HFF-Myc (cell line): ENCODE data around the gene ZHX3.

Experiments used
- DNase-seq: peaks from one replicate; pipeline ENCODE4 v3.0.0-alpha.2; 2011; ENCODE audit warnings: low read depth; ENCODE audit errors: extremely low read depth
- H3K4me3 ChIP-seq: replicated peaks from 2 replicates; pipeline ENCODE4 v1.5.1; 2011; ENCODE audit warnings: low read depth, mild to moderate bottlenecking, control low read depth, low read length
- TF ChIP-seq, protein P1 (sequence below): IDR thresholded peaks from 2 replicates; pipeline ENCODE4 v1.5.1; 2012; ENCODE audit warnings: mild to moderate bottlenecking, low read depth, low read length, control low read depth; ENCODE audit errors: missing control alignments

ZHX3 gene

DNA sequence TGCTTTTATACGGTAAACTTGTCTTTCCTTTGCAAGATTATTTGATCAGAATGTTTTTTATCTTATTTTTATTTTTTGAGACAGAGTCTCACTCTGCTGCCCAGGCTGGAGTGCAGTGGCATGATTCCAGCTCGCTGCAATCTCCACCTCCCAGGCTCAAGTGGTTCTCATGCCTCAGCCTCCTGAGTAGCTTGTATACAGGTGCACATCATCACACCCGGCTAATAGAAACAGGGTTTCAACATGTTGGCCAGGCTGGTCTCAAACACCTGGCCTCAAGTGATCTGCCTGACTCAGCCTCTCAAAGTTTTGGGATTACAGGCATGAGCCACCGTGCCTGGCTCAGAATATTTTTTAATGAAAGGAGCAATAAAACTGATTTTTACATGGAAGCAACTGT lies 14.2 kb upstream of the ZHX3 start:
- DNase-seq, result no peak
- H3K4me3 ChIP-seq, result no peak overlapping the region
- TF ChIP-seq, protein P1, sequence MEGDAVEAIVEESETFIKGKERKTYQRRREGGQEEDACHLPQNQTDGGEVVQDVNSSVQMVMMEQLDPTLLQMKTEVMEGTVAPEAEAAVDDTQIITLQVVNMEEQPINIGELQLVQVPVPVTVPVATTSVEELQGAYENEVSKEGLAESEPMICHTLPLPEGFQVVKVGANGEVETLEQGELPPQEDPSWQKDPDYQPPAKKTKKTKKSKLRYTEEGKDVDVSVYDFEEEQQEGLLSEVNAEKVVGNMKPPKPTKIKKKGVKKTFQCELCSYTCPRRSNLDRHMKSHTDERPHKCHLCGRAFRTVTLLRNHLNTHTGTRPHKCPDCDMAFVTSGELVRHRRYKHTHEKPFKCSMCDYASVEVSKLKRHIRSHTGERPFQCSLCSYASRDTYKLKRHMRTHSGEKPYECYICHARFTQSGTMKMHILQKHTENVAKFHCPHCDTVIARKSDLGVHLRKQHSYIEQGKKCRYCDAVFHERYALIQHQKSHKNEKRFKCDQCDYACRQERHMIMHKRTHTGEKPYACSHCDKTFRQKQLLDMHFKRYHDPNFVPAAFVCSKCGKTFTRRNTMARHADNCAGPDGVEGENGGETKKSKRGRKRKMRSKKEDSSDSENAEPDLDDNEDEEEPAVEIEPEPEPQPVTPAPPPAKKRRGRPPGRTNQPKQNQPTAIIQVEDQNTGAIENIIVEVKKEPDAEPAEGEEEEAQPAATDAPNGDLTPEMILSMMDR, result no peak

DNA sequence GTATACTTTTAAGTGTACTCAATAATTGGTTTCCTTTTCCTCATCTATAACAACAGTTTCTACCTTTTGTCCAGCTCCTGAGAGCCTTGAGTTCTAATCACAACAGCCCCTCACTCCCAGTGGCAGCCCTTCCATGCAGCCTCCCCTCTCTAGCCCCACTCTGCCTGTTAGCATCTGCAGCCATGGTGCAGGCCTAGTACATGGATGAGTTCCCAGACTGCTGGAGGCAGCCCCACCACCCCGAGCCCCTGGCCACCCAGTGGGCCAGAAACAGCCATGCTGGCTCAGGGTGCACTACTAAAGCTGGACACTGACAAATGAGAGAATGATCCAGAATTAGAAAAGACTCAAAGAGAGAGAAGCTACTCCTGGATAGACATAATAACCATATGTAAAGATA lies 13.4 kb upstream of the ZHX3 start:
- DNase-seq, result no peak
- H3K4me3 ChIP-seq, result no peak overlapping the region
- TF ChIP-seq, protein P1, result no peak

DNA sequence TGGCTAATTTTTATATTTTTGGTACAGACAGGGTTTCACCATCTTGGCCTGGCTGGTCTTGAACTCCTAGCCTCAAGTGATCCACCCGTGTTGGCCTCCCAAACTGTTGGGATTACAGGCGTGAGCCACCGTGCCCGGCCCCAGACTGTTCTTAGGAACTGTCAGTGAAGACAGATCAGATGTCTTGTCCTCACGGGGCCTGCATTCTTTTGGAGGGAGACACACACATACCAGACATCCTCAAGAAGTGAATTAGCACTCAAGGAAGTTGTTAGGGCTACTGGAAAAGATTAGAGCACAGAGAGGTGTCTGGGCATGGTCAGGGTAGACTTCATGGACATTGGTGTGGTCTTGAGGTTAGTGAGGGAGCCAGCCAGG lies 12.8 kb upstream of the ZHX3 start:
- DNase-seq, result no peak
- TF ChIP-seq, protein P1, result no peak
- no peak overlapping the region for H3K4me3 ChIP-seq

DNA sequence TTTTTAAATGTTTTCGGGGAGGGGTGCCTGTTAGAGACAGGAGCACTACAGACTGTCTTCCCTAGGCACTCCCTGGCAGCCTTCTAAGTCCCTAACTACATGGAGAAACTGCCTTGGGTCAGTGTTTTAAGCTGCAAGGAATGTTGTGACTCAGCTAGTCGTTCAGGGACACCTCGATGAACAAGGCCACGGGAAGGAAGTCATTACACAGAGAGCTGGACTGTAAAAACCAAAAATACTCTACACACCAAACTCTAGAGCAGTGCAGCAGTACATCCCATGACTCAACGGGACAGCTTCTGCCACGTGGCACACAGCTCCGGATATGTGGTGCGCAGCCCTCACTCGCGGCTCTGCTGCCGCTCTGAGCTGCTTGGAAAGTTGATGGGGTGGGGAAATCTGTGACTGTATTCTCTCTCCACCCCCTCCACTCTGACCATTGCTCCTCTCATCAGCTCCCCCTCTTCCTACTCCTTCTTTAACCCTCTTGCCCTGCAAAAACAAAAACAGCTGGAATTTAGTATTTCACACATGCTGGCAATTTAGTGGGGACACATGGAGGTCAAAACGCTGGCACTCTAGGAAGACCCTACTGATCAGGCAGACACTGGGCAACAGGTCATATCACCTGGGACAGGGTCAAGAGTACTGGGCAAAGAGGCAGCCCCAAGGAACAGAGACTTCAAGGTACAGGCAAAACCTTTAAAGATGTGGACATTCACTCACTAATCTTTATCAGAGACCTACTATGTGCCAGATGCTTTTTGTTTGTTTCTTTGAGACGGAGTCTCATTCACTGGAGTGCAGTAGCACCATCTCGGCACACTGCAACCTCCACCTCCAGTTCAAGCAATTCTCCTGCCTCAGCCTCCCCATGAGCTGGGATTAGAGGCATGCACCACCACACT lies 12.2 kb upstream of the ZHX3 start:
- H3K4me3 ChIP-seq, result no peak overlapping the region
- DNase-seq, result peak; percentile 97
- TF ChIP-seq, protein P1, result no peak

DNA sequence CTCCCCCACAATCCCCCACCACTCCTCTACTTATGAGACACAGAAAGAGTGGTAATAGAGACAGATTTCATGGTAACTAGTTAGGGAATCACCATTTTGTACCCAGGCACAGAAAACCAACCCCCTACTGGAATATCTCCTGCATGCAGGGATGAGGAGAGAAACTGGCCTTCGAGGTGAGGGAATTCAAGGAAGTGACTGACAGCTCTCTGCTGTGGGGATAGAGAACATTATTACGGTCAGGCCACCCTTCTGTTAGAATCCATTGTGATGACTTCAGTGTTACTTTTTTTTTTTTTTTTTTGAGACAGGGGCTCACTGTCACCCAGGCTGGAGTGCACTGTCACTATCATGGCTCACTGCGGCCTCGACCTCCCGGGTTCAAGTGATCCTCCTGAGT lies 9.6 kb upstream of the ZHX3 start:
- DNase-seq, result no peak
- no peak overlapping the region for H3K4me3 ChIP-seq
- TF ChIP-seq, protein P1, result no peak

DNA sequence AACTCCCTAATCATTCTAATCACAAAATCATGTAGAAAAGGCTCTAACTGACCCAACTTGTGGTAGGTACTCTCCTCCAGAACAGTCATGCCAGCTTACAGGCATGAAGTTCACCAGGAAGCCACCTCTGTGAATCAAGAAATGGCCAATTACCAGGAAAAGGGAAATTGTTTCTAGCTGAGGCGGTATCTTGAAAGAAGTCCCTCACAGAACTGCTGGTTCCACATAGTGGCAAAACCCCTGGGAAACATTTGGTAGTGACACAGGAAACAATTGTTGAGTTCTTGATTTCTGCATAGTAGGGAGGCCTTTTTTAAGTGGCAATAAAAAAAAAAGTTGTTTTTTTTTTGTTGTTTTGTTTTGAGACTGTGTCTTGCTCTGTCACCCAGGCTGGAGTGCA lies 3.4 kb upstream of the ZHX3 start:
- TF ChIP-seq, protein P1, result no peak
- H3K4me3 ChIP-seq, result no peak overlapping the region
- no peak for DNase-seq
